ENCODE measurements around the gene MARCHF10.

GRCh38 chr17:62761884-62762283 lies 46.2 kb downstream of the MARCHF10 start:
- TF ChIP-seq POLR2A (IDR thresholded peaks at IDR 0.05; ENCODE audit: borderline replicate concordance, extremely low read depth, insufficient read depth, insufficient read length) (no peak), MAX (IDR thresholded peaks at IDR 0.05) (no peak), CTCF (IDR thresholded peaks at IDR 0.05 in 2 of 3, conservative IDR thresholded peaks at IDR 0.05 in 1 of 3; ENCODE audit: borderline replicate concordance in 1 of 3, insufficient read depth in 1 of 3, low read depth in 2 of 3, low read length in 2 of 3) (no peak), REST (IDR thresholded peaks at IDR 0.05; ENCODE audit: low read depth) (no peak), EZH2 (IDR thresholded peaks at IDR 0.05) (no peak), EZH2phosphoT487 (IDR thresholded peaks at IDR 0.05; ENCODE audit: borderline replicate concordance) (no peak), YY1 (IDR thresholded peaks at IDR 0.05; ENCODE audit: extremely low read depth, insufficient replicate concordance, low read depth, low read length) (no peak), CEBPB (IDR thresholded peaks at IDR 0.05; ENCODE audit: low read depth) (0 out of 2 replicates have a peak, but pooled peaks have one; percentile 11), ELF1 (IDR thresholded peaks at IDR 0.05; ENCODE audit: borderline replicate concordance, low read depth) (no peak)
